K562 (cell line): Measurements from ENCODE around the gene PRUNE1. TPM values are rescaled to one million over a fixed set of nuclear protein-coding genes. Genes with fewer than 3 reads are reported as not detected.

Experiments used
- CHD2 ChIP-seq: IDR thresholded peaks from 2 replicates; pipeline ENCODE4 v1.6.1; 2011; ENCODE audit warnings: low read depth, low read length
- COPS2 ChIP-seq: fragments of 450-650 bp; conservative IDR thresholded peaks from 2 replicates; pipeline ENCODE4 v1.6.1; 2016; ENCODE audit warnings: mild to moderate bottlenecking, moderate library complexity
- EP400 ChIP-seq: fragments of 450-650 bp; IDR thresholded peaks from 2 replicates; pipeline ENCODE4 v1.6.1; 2017; ENCODE audit warnings: antibody characterized with exemption, mild to moderate bottlenecking, moderate library complexity
- ETS2 ChIP-seq: IDR thresholded peaks from 2 replicates; pipeline ENCODE4 v1.6.1; 2016; ENCODE audit warnings: borderline replicate concordance, missing genetic modification characterization, mild to moderate bottlenecking, moderate library complexity, missing compliant biosample characterization; ENCODE audit not compliant: poor library complexity, severe bottlenecking
- FUS ChIP-seq: fragments of 200-400 bp; formaldehyde crosslinking; optimal IDR thresholded peaks from 2 replicates; pipeline ENCODE3; 2017; ENCODE audit warnings: low read depth, low read length
- HINFP ChIP-seq: fragments of 450-650 bp; conservative IDR thresholded peaks from 2 replicates; pipeline ENCODE4 v1.6.1; 2016; ENCODE audit warnings: missing genetic modification characterization, low read depth, mild to moderate bottlenecking, control low read depth, missing compliant biosample characterization
- HNRNPK ChIP-seq: fragments of 200-400 bp; formaldehyde crosslinking; IDR thresholded peaks from one replicate; pipeline ENCODE4 v1.6.1; 2018; ENCODE audit warnings: mild to moderate bottlenecking, low read depth, low read length; ENCODE audit not compliant: poor library complexity, severe bottlenecking
- MED1 ChIP-seq: sonication (generic); formaldehyde crosslinking; IDR thresholded peaks from 2 replicates; pipeline ENCODE4 v1.8.1; 2023; ENCODE audit warnings: missing genetic modification reagents, borderline replicate concordance
- NUFIP1 ChIP-seq: fragments of 450-650 bp; IDR thresholded peaks from 2 replicates; pipeline ENCODE4 v1.6.1; 2018; ENCODE audit not compliant: partially characterized antibody
- POLR3G ChIP-seq: IDR thresholded peaks from 2 replicates; pipeline ENCODE4 v1.6.1; 2011; ENCODE audit not compliant: insufficient read length, insufficient replicate concordance; ENCODE audit errors: extremely low read depth
- SIN3B ChIP-seq: fragments of 450-650 bp; IDR thresholded peaks from 2 replicates; pipeline ENCODE4 v1.6.1; 2017; ENCODE audit warnings: low read depth, mild to moderate bottlenecking, moderate library complexity
- XRCC4 ChIP-seq: IDR thresholded peaks from one replicate; pipeline ENCODE4 v1.6.1; 2011; ENCODE audit not compliant: insufficient read depth, insufficient read length; ENCODE audit errors: extremely low read depth
- ZNF23 ChIP-seq: fragments of 250-450 bp; sonication (Bioruptor Pico); IDR thresholded peaks from 2 replicates; pipeline ENCODE4 v1.4.0; 2020; ENCODE audit warnings: mild to moderate bottlenecking
- ZNF311 ChIP-seq: fragments of 250-450 bp; sonication (Bioruptor Pico); IDR thresholded peaks from 2 replicates; pipeline ENCODE4 v1.4.0; 2020; ENCODE audit warnings: mild to moderate bottlenecking, moderate library complexity
- ZNF384 ChIP-seq: IDR thresholded peaks from 2 replicates; pipeline ENCODE4 v1.6.1; 2012; ENCODE audit warnings: low read depth, low read length, improper control_type of control experiment
- ZNF79 ChIP-seq: fragments of 250-450 bp; sonication (Bioruptor Pico); IDR thresholded peaks from 2 replicates; pipeline ENCODE4 v1.4.0; 2020; ENCODE audit warnings: low read depth, mild to moderate bottlenecking, moderate library complexity
- polyA plus RNA-seq, 8 experiments: library from polyadenylated mRNA; depleted of rRNA in 4 of 8; stranded (reverse) in 5 of 8; unstranded in 3 of 8; fragments of >200 nt; fragmentation: Nextera tagmentation in 2 of 8; fragmentation: Illumina TruSeq in 1 of 8; extraction: Ambion mirVana in 2 of 8; extraction: Trizol in 1 of 8; gene quantifications; 2 replicates each; pipeline versions ENCODE4 v1.2.1 to v1.2.3, GENCODE V29; 2011 to 2014; ENCODE audit warnings: inconsistent platforms in 1 of 8, missing spikeins in 1 of 8
- total RNA-seq, 7 experiments: library from RNA; depleted of rRNA in 6 of 7; stranded (reverse); fragments of >200 nt in 6 of 7; fragmentation: Illumina TruSeq in 2 of 7; extraction: Trizol in 2 of 7; gene quantifications; 2 replicates each; pipeline versions ENCODE4 v1.2.1 to v1.2.3, GENCODE V29; 2011 to 2021; ENCODE audit warnings: low replicate concordance in 1 of 7
- TF ChIP-seq, protein P1 (sequence below): fragments of 250-450 bp; sonication (Bioruptor Pico); IDR thresholded peaks from 2 replicates; pipeline ENCODE4 v1.8.0; 2022; ENCODE audit warnings: moderate library complexity, mild to moderate bottlenecking, inconsistent platforms
- TF ChIP-seq, protein P2 (sequence below): fragments of 450-650 bp; IDR thresholded peaks from 2 replicates; pipeline ENCODE4 v1.6.1; 2016; ENCODE audit warnings: borderline replicate concordance
- TF ChIP-seq, protein P3 (sequence below): fragments of 450-650 bp; formaldehyde crosslinking; IDR thresholded peaks from 2 replicates; pipeline ENCODE4 v1.4.0; 2020; ENCODE audit warnings: mild to moderate bottlenecking, mixed read lengths

Gene PRUNE1
- total and polyA plus RNA-seq, 9 of the 15 experiments (the other 6 are each of a cell fraction or from before 2014, with no cell fraction given), result 16.7 to 48.3 (median 26.2) TPM

GRCh38 chr1:151070474-151071276 lies 62.4 kb downstream of the PRUNE1 start, which contains the start of gene GABPB2 (continued):
- TF ChIP-seq HNRNPK (no peak), ZNF311 (CRISPR knock-in tag) (no peak), ETS2 (tag) (no peak), FUS (no peak), ZNF384 (no peak), ZNF23 (CRISPR knock-in tag) (no peak), HINFP (no peak), MED1 (CRISPR knock-in tag) (no peak; the same call in 1 of the 2 replicates), XRCC4 (no peak), EP400 (peak; percentile 100), NUFIP1 (peak; percentile 55), COPS2 (no peak), CHD2 (peak; percentile 87), SIN3B (no peak), ZNF79 (CRISPR knock-in tag) (no peak), POLR3G (no peak)
- TF ChIP-seq, protein P1, sequence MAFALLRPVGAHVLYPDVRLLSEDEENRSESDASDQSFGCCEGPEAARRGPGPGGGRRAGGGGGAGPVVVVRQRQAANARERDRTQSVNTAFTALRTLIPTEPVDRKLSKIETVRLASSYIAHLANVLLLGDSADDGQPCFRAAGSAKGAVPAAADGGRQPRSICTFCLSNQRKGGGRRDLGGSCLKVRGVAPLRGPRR, result no peak
- TF ChIP-seq, protein P2, sequence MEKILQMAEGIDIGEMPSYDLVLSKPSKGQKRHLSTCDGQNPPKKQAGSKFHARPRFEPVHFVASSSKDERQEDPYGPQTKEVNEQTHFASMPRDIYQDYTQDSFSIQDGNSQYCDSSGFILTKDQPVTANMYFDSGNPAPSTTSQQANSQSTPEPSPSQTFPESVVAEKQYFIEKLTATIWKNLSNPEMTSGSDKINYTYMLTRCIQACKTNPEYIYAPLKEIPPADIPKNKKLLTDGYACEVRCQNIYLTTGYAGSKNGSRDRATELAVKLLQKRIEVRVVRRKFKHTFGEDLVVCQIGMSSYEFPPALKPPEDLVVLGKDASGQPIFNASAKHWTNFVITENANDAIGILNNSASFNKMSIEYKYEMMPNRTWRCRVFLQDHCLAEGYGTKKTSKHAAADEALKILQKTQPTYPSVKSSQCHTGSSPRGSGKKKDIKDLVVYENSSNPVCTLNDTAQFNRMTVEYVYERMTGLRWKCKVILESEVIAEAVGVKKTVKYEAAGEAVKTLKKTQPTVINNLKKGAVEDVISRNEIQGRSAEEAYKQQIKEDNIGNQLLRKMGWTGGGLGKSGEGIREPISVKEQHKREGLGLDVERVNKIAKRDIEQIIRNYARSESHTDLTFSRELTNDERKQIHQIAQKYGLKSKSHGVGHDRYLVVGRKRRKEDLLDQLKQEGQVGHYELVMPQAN, result peak; percentile 79
- TF ChIP-seq, protein P3, sequence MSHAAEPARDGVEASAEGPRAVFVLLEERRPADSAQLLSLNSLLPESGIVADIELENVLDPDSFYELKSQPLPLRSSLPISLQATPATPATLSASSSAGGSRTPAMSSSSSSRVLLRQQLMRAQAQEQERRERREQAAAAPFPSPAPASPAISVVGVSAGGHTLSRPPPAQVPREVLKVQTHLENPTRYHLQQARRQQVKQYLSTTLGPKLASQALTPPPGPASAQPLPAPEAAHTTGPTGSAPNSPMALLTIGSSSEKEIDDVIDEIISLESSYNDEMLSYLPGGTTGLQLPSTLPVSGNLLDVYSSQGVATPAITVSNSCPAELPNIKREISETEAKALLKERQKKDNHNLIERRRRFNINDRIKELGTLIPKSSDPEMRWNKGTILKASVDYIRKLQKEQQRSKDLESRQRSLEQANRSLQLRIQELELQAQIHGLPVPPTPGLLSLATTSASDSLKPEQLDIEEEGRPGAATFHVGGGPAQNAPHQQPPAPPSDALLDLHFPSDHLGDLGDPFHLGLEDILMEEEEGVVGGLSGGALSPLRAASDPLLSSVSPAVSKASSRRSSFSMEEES, result no peak; the same call in 1 of the 2 replicates
